Midbrain (tissue), 1 donor: Measurements from ENCODE around the gene ANAPC10.
A peak's percentile ranks its signal among the peaks of the same experiment; 100 is the strongest.

Source experiments
- DNase-seq: peaks from one replicate; lab custom pipeline; 2025; lab: John Stamatoyannopoulos, UW

ANAPC10 gene

GRCh38 chr4:145071560-145071959 lies 26.4 kb downstream of the ANAPC10 start:
- DNase-seq, result no peak

- no peak for DNase-seq
Measured at GRCh38 chr4:145069361-145069760, 28.6 kb downstream of the ANAPC10 start.

GRCh38 chr4:145066063-145066501 lies 31.9 kb downstream of the ANAPC10 start:
- DNase-seq, result no peak

- peak; percentile 49 for DNase-seq
Measured at GRCh38 chr4:145061318-145061920, 36.6 kb downstream of the ANAPC10 start.

- no peak for DNase-seq
Measured at GRCh38 chr4:145058256-145058655, 39.7 kb downstream of the ANAPC10 start.

- DNase-seq, result no peak
Measured at GRCh38 chr4:145056325-145057130, 41.5 kb downstream of the ANAPC10 start.

GRCh38 chr4:145055533-145056257 lies 42.3 kb downstream of the ANAPC10 start:
- no peak for DNase-seq

- no peak for DNase-seq
Measured at GRCh38 chr4:145049241-145049640, 48.8 kb downstream of the ANAPC10 start.

- DNase-seq, result no peak
Measured at GRCh38 chr4:145048817-145049216, 49.2 kb downstream of the ANAPC10 start.

- DNase-seq, result no peak
Measured at GRCh38 chr4:145047151-145047550, 50.8 kb downstream of the ANAPC10 start.

- DNase-seq, result no peak
Measured at GRCh38 chr4:145045180-145045579, 52.8 kb downstream of the ANAPC10 start.

GRCh38 chr4:145044341-145044740 lies 53.7 kb downstream of the ANAPC10 start:
- no peak for DNase-seq

- no peak for DNase-seq
Measured at GRCh38 chr4:145043306-145043705, 54.7 kb downstream of the ANAPC10 start.

- DNase-seq, result no peak
Measured at GRCh38 chr4:145042601-145043285, 55.3 kb downstream of the ANAPC10 start.

- peak; percentile 35 for DNase-seq
Measured at GRCh38 chr4:145041378-145041777, 56.6 kb downstream of the ANAPC10 start.

- no peak for DNase-seq
Measured at GRCh38 chr4:145035494-145036136, 62.4 kb downstream of the ANAPC10 start.

- DNase-seq, result no peak
Measured at GRCh38 chr4:145034727-145035211, 63.2 kb downstream of the ANAPC10 start.

GRCh38 chr4:145019346-145019745 lies 78.7 kb downstream of the ANAPC10 start:
- DNase-seq, result no peak

GRCh38 chr4:145014365-145014764 lies 83.6 kb downstream of the ANAPC10 start:
- no peak for DNase-seq

- no peak for DNase-seq
Measured at GRCh38 chr4:145012841-145013240, 85.2 kb downstream of the ANAPC10 start.

- DNase-seq, result peak; percentile 23
Measured at GRCh38 chr4:145011636-145012035, 86.4 kb downstream of the ANAPC10 start.
